Lung microvascular endothelial cell (primary cell): ENCODE data around the gene CYB5RL. TPM values are rescaled to one million over a fixed set of nuclear protein-coding genes. Genes with fewer than 3 reads are reported as not detected.

Source experiments
- DNase-seq, 2 donors: peaks; one replicate each; pipeline versions ENCODE4 v3.0.0 to v3.0.0-alpha.2; 2010; ENCODE audit warnings: low read depth in 2 of 2
- total RNA-seq: library from RNA; depleted of rRNA; stranded (reverse); fragments of >200 nt; gene quantifications from 2 replicates; pipeline ENCODE4 v1.2.1, GENCODE V29; 2014

CYB5RL gene
- total RNA-seq, 1 donor from 2014 or later, result 4.2 TPM

GRCh38 chr1:54159733-54160316 is 40.0 kb downstream of the CYB5RL start:
- no peak for DNase-seq

GRCh38 chr1:54158071-54158470 is 41.8 kb downstream of the CYB5RL start:
- no peak for DNase-seq

- DNase-seq, result no peak
Measured at GRCh38 chr1:54157401-54157800, 42.4 kb downstream of the CYB5RL start.

- DNase-seq, result no peak
Measured at GRCh38 chr1:54156986-54157385, 42.8 kb downstream of the CYB5RL start.

GRCh38 chr1:54156201-54156600 is 43.6 kb downstream of the CYB5RL start:
- no peak for DNase-seq

GRCh38 chr1:54153535-54154439 is 46.0 kb downstream of the CYB5RL start:
- DNase-seq, result peak in 1 of 2 donors; percentile 30

GRCh38 chr1:54152696-54153095 is 47.1 kb downstream of the CYB5RL start, which contains the start of gene CDCP2:
Gene CDCP2 (minus strand): TSS chr1:54153000. CDS start chr1:54152922, 78 bp downstream.
- DNase-seq, result no peak

- DNase-seq, result no peak
Measured at GRCh38 chr1:54151013-54151412, 48.8 kb downstream of the CYB5RL start.

Other genes starting within 250 kb of the CYB5RL start
- not detected in 2 replicates for gene LDLRAD1, start 181.8 kb downstream of the CYB5RL start, total RNA-seq
- gene TMEM59, start 146.8 kb downstream of the CYB5RL start, total RNA-seq, result 198 and 425 TPM in 2 replicates
- 1.7 and 1.8 TPM in 2 replicates for gene TCEANC2, start 146.4 kb downstream of the CYB5RL start, total RNA-seq
- under 0.01 and 0.22 TPM in 2 replicates for gene CDCP2, start 47.0 kb downstream of the CYB5RL start, total RNA-seq
- gene MRPL37, start 137 bp upstream of the CYB5RL start, total RNA-seq, result 35.5 and 46.2 TPM in 2 replicates
- gene SSBP3, start 206.4 kb upstream of the CYB5RL start, total RNA-seq, result 8.1 and 10.3 TPM in 2 replicates